Trophoblast cell (in vitro differentiated cells and primary cell): ENCODE results near the gene PIK3R5.

Experiments
- DNase-seq, 2 donors: peaks; one replicate each; pipeline ENCODE4 v3.0.0-alpha.2; 2016
- H2AFZ ChIP-seq: 2 replicates; pipeline ENCODE4 v1.6.1; 2013; ENCODE audit warnings: low read length, moderate library complexity, mild to moderate bottlenecking; ENCODE audit not compliant: insufficient read depth, poor library complexity
- H2AK5ac ChIP-seq: 2 replicates; pipeline ENCODE4 v1.6.1; 2013; ENCODE audit warnings: mild to moderate bottlenecking, low read length
- H2BK120ac ChIP-seq: 2 replicates; pipeline ENCODE4 v1.6.1; 2013; ENCODE audit warnings: low read length, mild to moderate bottlenecking, moderate library complexity; ENCODE audit not compliant: insufficient read depth, poor library complexity
- H2BK12ac ChIP-seq: 2 replicates; pipeline ENCODE4 v1.6.1; 2013; ENCODE audit warnings: mild to moderate bottlenecking, low read length, moderate library complexity
- H2BK5ac ChIP-seq: 2 replicates; pipeline ENCODE4 v1.6.1; 2013; ENCODE audit warnings: low read length, low read depth, moderate library complexity, mild to moderate bottlenecking; ENCODE audit not compliant: poor library complexity
- H3K14ac ChIP-seq: 2 replicates; pipeline ENCODE4 v1.6.1; 2013; ENCODE audit warnings: mild to moderate bottlenecking, low read length
- H3K18ac ChIP-seq: 2 replicates; pipeline ENCODE4 v1.6.1; 2013; ENCODE audit warnings: mild to moderate bottlenecking, low read length
- H3K23ac ChIP-seq: 2 replicates; pipeline ENCODE4 v1.6.1; 2013; ENCODE audit warnings: low read length
- H3K27ac ChIP-seq: 2 replicates; pipeline ENCODE4 v1.5.1; 2013; ENCODE audit warnings: low read depth, mild to moderate bottlenecking, inconsistent platforms, low read length, moderate library complexity
- H3K27me3 ChIP-seq: 2 replicates; pipeline ENCODE4 v1.6.1; 2013; ENCODE audit warnings: inconsistent platforms, mild to moderate bottlenecking, low read length, moderate library complexity; ENCODE audit not compliant: insufficient read depth
- H3K36me3 ChIP-seq, 2 experiments: 1 replicate in 1 of 2; 2 replicates in 1 of 2; pipeline ENCODE4 v1.6.1; 2013; ENCODE audit warnings: low read length in 2 of 2, mild to moderate bottlenecking in 2 of 2, moderate library complexity in 1 of 2; ENCODE audit not compliant: insufficient read depth in 2 of 2, control insufficient read depth in 1 of 2
- H3K4ac ChIP-seq: 2 replicates; pipeline ENCODE4 v1.6.1; 2013; ENCODE audit warnings: low read depth, mild to moderate bottlenecking, low read length, moderate library complexity
- H3K4me1 ChIP-seq, 2 experiments: 1 replicate in 1 of 2; 2 replicates in 1 of 2; pipeline ENCODE4 v1.6.1; 2013; ENCODE audit warnings: low read length in 2 of 2, mild to moderate bottlenecking in 2 of 2, moderate library complexity in 1 of 2; ENCODE audit not compliant: insufficient read depth in 2 of 2, control insufficient read depth in 1 of 2
- H3K4me2 ChIP-seq: 2 replicates; pipeline ENCODE4 v1.6.1; 2013; ENCODE audit warnings: inconsistent platforms, mild to moderate bottlenecking, low read length, moderate library complexity
- H3K4me3 ChIP-seq: 2 replicates; pipeline ENCODE4 v1.5.1; 2013; ENCODE audit warnings: mild to moderate bottlenecking, low read depth, low read length, inconsistent platforms
- H3K79me1 ChIP-seq: one replicate; pipeline ENCODE4 v1.6.1; 2013; ENCODE audit warnings: low read length
- H3K79me2 ChIP-seq: 2 replicates; pipeline ENCODE4 v1.6.1; 2013; ENCODE audit warnings: low read length, mild to moderate bottlenecking; ENCODE audit not compliant: control insufficient read depth, insufficient read depth, poor library complexity
- H3K9ac ChIP-seq: 2 replicates; pipeline ENCODE4 v1.6.1; 2013; ENCODE audit warnings: mild to moderate bottlenecking, low read length
- H3K9me3 ChIP-seq: 2 replicates; pipeline ENCODE4 v1.6.1; 2013; ENCODE audit warnings: low read depth, mild to moderate bottlenecking, control low read depth, inconsistent platforms, low read length; ENCODE audit not compliant: insufficient read depth
- H4K12ac ChIP-seq: 2 replicates; pipeline ENCODE4 v1.6.1; 2013; ENCODE audit warnings: low read depth, mild to moderate bottlenecking, low read length, moderate library complexity
- H4K8ac ChIP-seq: 2 replicates; pipeline ENCODE4 v1.6.1; 2013; ENCODE audit warnings: low read depth, mild to moderate bottlenecking, low read length, moderate library complexity
- H4K91ac ChIP-seq: one replicate; pipeline ENCODE4 v1.6.1; 2013; ENCODE audit warnings: low read depth, mild to moderate bottlenecking, low read length, moderate library complexity
- WGBS: extraction: QIAGEN DNeasy Blood & Tissue Kit; methylation state at CpG from one replicate; pipeline ENCODE4 v1.1.7; 2013; ENCODE audit warnings: missing lambda C conversion rate; ENCODE audit not compliant: insufficient read length, insufficient coverage; ENCODE audit errors: extremely low coverage; 5-methylcytosine and 5-hydroxymethylcytosine counted together

The PIK3R5 gene

DNA sequence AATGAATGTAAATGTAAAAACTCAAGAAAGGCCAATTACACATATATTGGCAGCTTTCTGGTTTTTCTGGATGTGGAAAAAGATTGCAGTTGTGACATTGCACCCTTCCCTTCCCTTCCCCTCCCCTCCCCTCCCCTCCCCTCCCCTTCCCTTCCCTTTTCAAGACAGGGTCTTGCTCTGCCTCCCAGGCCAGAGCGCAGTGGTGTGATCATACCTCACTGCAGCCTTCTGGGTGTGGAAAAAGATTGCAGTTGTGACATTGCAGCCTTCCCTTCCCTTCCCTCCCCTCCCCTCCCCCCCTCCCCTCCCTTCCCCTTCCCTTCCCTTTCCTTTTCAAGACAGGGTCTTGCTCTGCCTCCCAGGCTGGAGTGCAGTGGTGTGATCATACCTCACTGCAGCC lies 41.7 kb downstream of the PIK3R5 start:
- no peaks in the 10 kb centered on the region for H3K36me3 ChIP-seq
- H3K9me3 ChIP-seq, result peaks cover 10% of the 10 kb centered on the region
- DNase-seq, result no peak
- no peak overlapping the region for H2AFZ ChIP-seq
- no peaks in the 10 kb centered on the region for H3K79me2 ChIP-seq
- no peak overlapping the region for H3K4me3 ChIP-seq
- H4K8ac ChIP-seq, result no peak overlapping the region
- WGBS, result no CpG with 5 or more reads among the region's 1 CpG
- H4K91ac ChIP-seq, result no peak overlapping the region
- no peak overlapping the region for H2BK5ac ChIP-seq
- no peak overlapping the region for H2AK5ac ChIP-seq
- no peak overlapping the region for H3K18ac ChIP-seq
- H2BK12ac ChIP-seq, result no peak overlapping the region
- no peaks in the 10 kb centered on the region for H3K4me1 ChIP-seq
- H3K27ac ChIP-seq, result no peak overlapping the region
- no peaks in the 10 kb centered on the region for H3K79me1 ChIP-seq
- no peak overlapping the region for H3K9ac ChIP-seq
- no peaks in the 10 kb centered on the region for H3K27me3 ChIP-seq
- H4K12ac ChIP-seq, result no peak overlapping the region
- H3K23ac ChIP-seq, result no peak overlapping the region
- no peak overlapping the region for H2BK120ac ChIP-seq
- H3K14ac ChIP-seq, result no peak overlapping the region
- H3K4me2 ChIP-seq, result no peak overlapping the region
- H3K4ac ChIP-seq, result no peak overlapping the region

DNA sequence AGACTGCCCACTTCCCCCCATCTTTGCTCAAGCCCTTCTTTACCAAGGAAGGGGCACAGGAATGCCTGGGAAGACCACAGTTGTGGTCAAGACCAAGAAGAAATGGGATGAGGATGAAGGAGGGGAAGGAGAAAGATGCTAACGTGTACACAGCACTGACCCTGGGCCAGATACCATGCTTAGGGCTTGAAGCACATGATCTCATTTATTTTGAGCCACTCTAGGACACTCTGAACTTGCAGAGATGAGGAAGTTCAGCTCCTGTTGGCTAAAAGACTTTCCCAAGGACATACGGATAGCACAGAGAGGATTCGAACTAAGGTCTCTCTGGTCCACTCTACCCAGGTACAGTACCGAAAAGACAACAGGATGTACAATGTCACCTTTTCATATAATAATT lies 42.6 kb downstream of the PIK3R5 start:
- H3K18ac ChIP-seq, result no peak overlapping the region
- H3K14ac ChIP-seq, result no peak overlapping the region
- no peak for DNase-seq
- H3K79me1 ChIP-seq, result no peaks in the 10 kb centered on the region
- H4K8ac ChIP-seq, result no peak overlapping the region
- no peak overlapping the region for H2BK5ac ChIP-seq
- H3K9me3 ChIP-seq, result peaks cover 10% of the 10 kb centered on the region
- H3K4me1 ChIP-seq, result no peaks in the 10 kb centered on the region
- H4K12ac ChIP-seq, result no peak overlapping the region
- no peak overlapping the region for H3K4me3 ChIP-seq
- no peaks in the 10 kb centered on the region for H3K79me2 ChIP-seq
- WGBS, result no CpG with 5 or more reads among the region's 4 CpGs
- H2AK5ac ChIP-seq, result no peak overlapping the region
- H4K91ac ChIP-seq, result no peak overlapping the region
- H3K4ac ChIP-seq, result no peak overlapping the region
- no peak overlapping the region for H2AFZ ChIP-seq
- no peak overlapping the region for H2BK120ac ChIP-seq
- H3K9ac ChIP-seq, result no peak overlapping the region
- H3K27ac ChIP-seq, result no peak overlapping the region
- H3K27me3 ChIP-seq, result no peaks in the 10 kb centered on the region
- no peaks in the 10 kb centered on the region for H3K36me3 ChIP-seq
- no peak overlapping the region for H2BK12ac ChIP-seq
- H3K23ac ChIP-seq, result no peak overlapping the region
- no peak overlapping the region for H3K4me2 ChIP-seq

DNA sequence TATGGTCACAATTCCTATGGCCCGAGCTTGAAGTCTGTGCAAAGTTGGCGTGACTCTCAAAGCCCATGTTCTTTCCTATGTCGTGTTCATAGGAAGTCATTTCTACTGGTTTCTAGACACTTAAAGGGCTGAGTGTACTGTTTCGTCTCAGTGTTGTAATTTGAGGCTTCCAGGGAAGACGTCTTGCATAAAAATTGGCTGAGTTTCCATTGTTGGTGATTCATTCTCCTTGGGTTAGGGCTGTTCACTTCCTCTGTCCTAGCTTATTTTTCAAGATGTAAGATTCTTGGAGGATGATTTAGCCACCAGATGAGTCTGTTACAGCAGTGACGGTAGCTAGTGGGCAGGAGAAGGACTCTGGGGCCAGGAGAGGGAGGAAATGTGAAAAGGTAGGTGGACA lies 43.1 kb downstream of the PIK3R5 start:
- no peak overlapping the region for H4K91ac ChIP-seq
- no peaks in the 10 kb centered on the region for H3K79me2 ChIP-seq
- no CpG with 5 or more reads among the region's 6 CpGs for WGBS
- no peak overlapping the region for H3K9ac ChIP-seq
- peaks cover 6% of the 10 kb centered on the region for H3K9me3 ChIP-seq
- H3K4me2 ChIP-seq, result no peak overlapping the region
- H4K12ac ChIP-seq, result no peak overlapping the region
- H3K14ac ChIP-seq, result no peak overlapping the region
- no peaks in the 10 kb centered on the region for H3K36me3 ChIP-seq
- H3K23ac ChIP-seq, result no peak overlapping the region
- no peaks in the 10 kb centered on the region for H3K79me1 ChIP-seq
- no peak overlapping the region for H2BK120ac ChIP-seq
- H3K4me1 ChIP-seq, result no peaks in the 10 kb centered on the region
- no peak overlapping the region for H3K4ac ChIP-seq
- H3K4me3 ChIP-seq, result no peak overlapping the region
- no peaks in the 10 kb centered on the region for H3K27me3 ChIP-seq
- no peak overlapping the region for H3K18ac ChIP-seq
- no peak overlapping the region for H3K27ac ChIP-seq
- no peak overlapping the region for H2BK12ac ChIP-seq
- peak; percentile 25 to 47 for DNase-seq
- H2BK5ac ChIP-seq, result no peak overlapping the region
- no peak overlapping the region for H2AK5ac ChIP-seq
- H2AFZ ChIP-seq, result no peak overlapping the region
- no peak overlapping the region for H4K8ac ChIP-seq

DNA sequence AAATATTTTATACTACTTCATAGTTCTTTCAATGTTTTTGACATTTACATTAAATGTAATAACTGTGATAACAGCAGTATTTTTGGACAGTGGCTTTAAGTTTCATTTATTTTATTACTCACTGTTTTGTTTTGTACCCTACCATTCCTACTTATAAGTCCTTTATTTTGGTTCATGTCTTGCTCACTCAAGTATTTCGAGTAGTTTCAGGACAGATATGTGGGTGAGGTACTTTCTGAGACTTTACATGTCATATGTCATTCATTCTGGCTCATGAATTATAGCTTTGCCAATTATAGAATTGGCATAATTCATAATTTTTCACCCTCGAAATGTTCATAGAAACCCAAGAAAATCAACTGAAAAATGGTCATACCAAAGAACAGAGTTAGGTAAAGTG lies 44.4 kb downstream of the PIK3R5 start:
- no peak overlapping the region for H3K14ac ChIP-seq
- no peak overlapping the region for H4K8ac ChIP-seq
- no peak overlapping the region for H3K27ac ChIP-seq
- H2AK5ac ChIP-seq, result no peak overlapping the region
- no peak overlapping the region for H2BK12ac ChIP-seq
- H2AFZ ChIP-seq, result no peak overlapping the region
- no peaks in the 10 kb centered on the region for H3K79me1 ChIP-seq
- H3K23ac ChIP-seq, result no peak overlapping the region
- H3K27me3 ChIP-seq, result no peaks in the 10 kb centered on the region
- DNase-seq, result no peak
- H4K12ac ChIP-seq, result no peak overlapping the region
- H3K4me1 ChIP-seq, result no peaks in the 10 kb centered on the region
- H3K4me3 ChIP-seq, result no peak overlapping the region
- no peaks in the 10 kb centered on the region for H3K36me3 ChIP-seq
- H3K9me3 ChIP-seq, result peaks cover 4% of the 10 kb centered on the region
- WGBS, result no CpG with 5 or more reads among the region's 2 CpGs
- no peak overlapping the region for H3K4ac ChIP-seq
- no peaks in the 10 kb centered on the region for H3K79me2 ChIP-seq
- no peak overlapping the region for H3K18ac ChIP-seq
- no peak overlapping the region for H3K4me2 ChIP-seq
- H2BK120ac ChIP-seq, result no peak overlapping the region
- H3K9ac ChIP-seq, result no peak overlapping the region
- no peak overlapping the region for H2BK5ac ChIP-seq
- no peak overlapping the region for H4K91ac ChIP-seq
